Skeletal muscle tissue (tissue), 4 donors: ENCODE results near the gene PPP2R5E. TPM values are rescaled to one million over a fixed set of nuclear protein-coding genes. Genes with fewer than 3 reads are reported as not detected.
"Not testable (repeated sequence)": the region's sequence is repeated elsewhere in the genome, so short reads cannot be mapped to it uniquely, and the experiment has no call there.

Experiments used
- H3K27ac ChIP-seq: one replicate; pipeline ENCODE4 v1.7.0; 2013; ENCODE audit warnings: mild to moderate bottlenecking, low read depth, low read length, inconsistent platforms
- H3K27me3 ChIP-seq, 3 donors: one replicate each; pipeline ENCODE4 v1.7.0; 2013; ENCODE audit warnings: low read length in 3 of 3; ENCODE audit not compliant: control insufficient read depth in 3 of 3, insufficient read depth in 3 of 3
- H3K36me3 ChIP-seq, 3 donors: one replicate each; pipeline ENCODE4 v1.7.0; 2013; ENCODE audit warnings: low read length in 3 of 3; ENCODE audit not compliant: control insufficient read depth in 3 of 3, insufficient read depth in 3 of 3
- H3K4me1 ChIP-seq, 3 donors: one replicate each; pipeline ENCODE4 v1.7.0; 2013; ENCODE audit warnings: low read length in 3 of 3, mild to moderate bottlenecking in 3 of 3; ENCODE audit not compliant: control insufficient read depth in 3 of 3, insufficient read depth in 3 of 3
- H3K4me3 ChIP-seq, 3 donors: one replicate each; pipeline ENCODE4 v1.7.0; 2013; ENCODE audit warnings: low read length in 3 of 3
- H3K9ac ChIP-seq, 3 donors: one replicate each; pipeline ENCODE4 v1.7.0; 2013; ENCODE audit warnings: low read length in 3 of 3, mild to moderate bottlenecking in 3 of 3, moderate library complexity in 2 of 3, low read depth in 1 of 3
- H3K9me3 ChIP-seq, 3 donors: one replicate each; pipeline ENCODE4 v1.7.0; 2013; ENCODE audit warnings: low read length in 3 of 3; ENCODE audit not compliant: control insufficient read depth in 3 of 3
- total RNA-seq: library from RNA; depleted of rRNA; stranded (reverse); fragments of >200 nt; gene quantifications from one replicate; pipeline ENCODE4 v1.2.3, GENCODE V29; 2014
- donor health status: Osteomylitis.

Gene PPP2R5E
- total RNA-seq, 1 donor from 2014 or later: 11.0 TPM

- H3K4me1 ChIP-seq: peaks cover 0 to 6% (median 5%) of the 10 kb centered on the region in 3 donors
- no peaks in the 10 kb centered on the region for H3K9me3 ChIP-seq
- H3K27me3 ChIP-seq: no peaks in the 10 kb centered on the region
- H3K9ac ChIP-seq: no peak overlapping the region
- H3K4me3 ChIP-seq: no peak overlapping the region
- H3K27ac ChIP-seq: no peak overlapping the region
- H3K36me3 ChIP-seq: no peaks in the 10 kb centered on the region
Observed at GRCh38 chr14:63523735-63524426, 19.3 kb downstream of the PPP2R5E start.

- H3K27me3 ChIP-seq, H3K27ac ChIP-seq, H3K36me3 ChIP-seq, H3K9ac ChIP-seq, H3K9me3 ChIP-seq, H3K4me1 ChIP-seq, H3K4me3 ChIP-seq: not testable (repeated sequence)
Observed at GRCh38 chr14:63522511-63522910, 20.7 kb downstream of the PPP2R5E start.

GRCh38 chr14:63517354-63517753 is 25.8 kb downstream of the PPP2R5E start:
- Histone ChIP-seq H3K4me3 (no peak overlapping the region), H3K27ac (no peak overlapping the region), H3K36me3 (no peaks in the 10 kb centered on the region)

GRCh38 chr14:63515240-63515639 is 27.9 kb downstream of the PPP2R5E start:
- Histone ChIP-seq H3K36me3 (no peaks in the 10 kb centered on the region), H3K27ac (no peak overlapping the region), H3K9me3 (no peaks in the 10 kb centered on the region), H3K9ac (no peak overlapping the region), H3K4me1 (peaks cover 3 to 12% (median 6%) of the 10 kb centered on the region in 3 donors), H3K4me3 (no peak overlapping the region), H3K27me3 (no peaks in the 10 kb centered on the region)

More at GRCh38 chr14:63517354-63517753, 25.8 kb downstream of the PPP2R5E start:
- Histone ChIP-seq H3K4me1 (peaks cover 3 to 12% (median 6%) of the 10 kb centered on the region in 3 donors), H3K27me3 (no peaks in the 10 kb centered on the region), H3K9ac (no peak overlapping the region), H3K9me3 (no peaks in the 10 kb centered on the region)

- Histone ChIP-seq H3K9ac (peak overlapping the region in 1 of 3 donors; percentile 21), H3K36me3 (no peaks in the 10 kb centered on the region), H3K27ac (no peak overlapping the region), H3K4me3 (no peak overlapping the region), H3K9me3 (no peaks in the 10 kb centered on the region), H3K27me3 (no peaks in the 10 kb centered on the region), H3K4me1 (peaks cover 3 to 12% (median 6%) of the 10 kb centered on the region in 3 donors)
Observed at GRCh38 chr14:63513756-63514155, 29.4 kb downstream of the PPP2R5E start.

GRCh38 chr14:63512861-63513260 is 30.3 kb downstream of the PPP2R5E start:
- Histone ChIP-seq H3K36me3 (no peaks in the 10 kb centered on the region), H3K4me1 (peaks cover 3 to 12% (median 6%) of the 10 kb centered on the region in 3 donors), H3K9ac (no peak overlapping the region), H3K27me3 (no peaks in the 10 kb centered on the region), H3K27ac (no peak overlapping the region), H3K4me3 (no peak overlapping the region), H3K9me3 (no peaks in the 10 kb centered on the region)

GRCh38 chr14:63510538-63510937 is 32.6 kb downstream of the PPP2R5E start:
- Histone ChIP-seq H3K27ac (no peak overlapping the region), H3K27me3 (no peaks in the 10 kb centered on the region), H3K9me3 (no peaks in the 10 kb centered on the region), H3K9ac (no peak overlapping the region), H3K4me3 (no peak overlapping the region), H3K36me3 (no peaks in the 10 kb centered on the region), H3K4me1 (peaks cover 3 to 12% (median 6%) of the 10 kb centered on the region in 3 donors)

- no peaks in the 10 kb centered on the region for H3K9me3 ChIP-seq
- H3K4me3 ChIP-seq: no peak overlapping the region
- H3K36me3 ChIP-seq: no peaks in the 10 kb centered on the region
- no peak overlapping the region for H3K9ac ChIP-seq
- no peaks in the 10 kb centered on the region for H3K27me3 ChIP-seq
- peaks cover 0 to 4% (median 0%) of the 10 kb centered on the region in 3 donors for H3K4me1 ChIP-seq
- H3K27ac ChIP-seq: no peak overlapping the region
Observed at GRCh38 chr14:63508033-63508432, 35.1 kb downstream of the PPP2R5E start.

GRCh38 chr14:63504648-63505047 is 38.5 kb downstream of the PPP2R5E start:
- H3K4me1 ChIP-seq: peaks cover 0 to 6% (median 0%) of the 10 kb centered on the region in 3 donors
- no peaks in the 10 kb centered on the region for H3K27me3 ChIP-seq
- no peak overlapping the region for H3K9ac ChIP-seq
- H3K36me3 ChIP-seq: no peaks in the 10 kb centered on the region
- H3K4me3 ChIP-seq: no peak overlapping the region
- no peaks in the 10 kb centered on the region for H3K9me3 ChIP-seq
- no peak overlapping the region for H3K27ac ChIP-seq

- peaks cover 7 to 20% (median 13%) of the 10 kb centered on the region in 3 donors for H3K4me1 ChIP-seq
- no peak overlapping the region for H3K9ac ChIP-seq
- H3K27ac ChIP-seq: no peak overlapping the region
- H3K4me3 ChIP-seq: no peak overlapping the region
- H3K27me3 ChIP-seq: no peaks in the 10 kb centered on the region
- H3K9me3 ChIP-seq: no peaks in the 10 kb centered on the region
- H3K36me3 ChIP-seq: no peaks in the 10 kb centered on the region
Observed at GRCh38 chr14:63501429-63501828, 41.7 kb downstream of the PPP2R5E start.
